Stimulated activated CD4-positive, alpha-beta T cell treated with anti-CD3 and anti-CD28 coated beads, Interleukin-2, amount 100 ng/mL, for 4 hours (primary cell): ENCODE data around the gene PPP3CA.

Source experiments
- DNase-seq: peaks from one replicate; pipeline ENCODE4 v3.0.0-alpha.2; 2020; ENCODE audit warnings: low read depth

PPP3CA gene

DNA sequence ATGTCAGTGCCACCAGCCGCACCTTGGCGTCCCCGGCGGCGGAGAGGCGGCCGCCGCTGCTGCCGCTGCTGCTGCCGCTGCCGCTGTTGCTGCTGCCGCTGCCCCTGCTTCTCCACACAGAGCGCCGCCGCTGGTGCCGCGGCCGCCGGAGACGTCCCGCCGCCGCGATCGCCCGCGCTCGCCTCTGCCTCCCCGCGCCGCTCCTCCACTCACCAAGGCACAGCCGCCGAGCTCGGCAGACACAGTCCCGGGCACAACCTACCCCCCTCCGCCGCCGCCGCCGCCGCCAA lies at the start of gene PPP3CA:
PPP3CA (minus strand) TSS at position 260 of the 290 bp plus-strand sequence.
- DNase-seq: no peak

DNA sequence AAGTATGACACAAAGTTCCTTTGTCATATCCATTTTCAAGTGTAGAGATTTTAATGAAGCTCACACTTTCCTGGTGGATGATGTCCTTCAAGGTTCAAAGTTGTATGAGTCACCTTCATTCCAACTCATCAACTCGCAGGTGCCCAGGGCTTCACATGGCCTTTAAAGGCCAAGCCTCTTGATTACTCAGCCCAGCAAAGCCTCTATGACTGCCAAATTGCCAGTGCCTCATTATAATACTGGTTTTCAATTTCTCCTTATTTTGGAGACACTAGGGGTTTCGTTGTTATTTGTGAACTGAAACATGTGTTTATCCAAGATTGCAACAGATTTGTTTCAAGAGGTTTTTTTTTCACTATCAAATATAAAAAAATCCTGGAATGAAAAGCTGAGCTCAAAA lies 45.9 kb upstream of the PPP3CA start:
- DNase-seq: no peak

DNA sequence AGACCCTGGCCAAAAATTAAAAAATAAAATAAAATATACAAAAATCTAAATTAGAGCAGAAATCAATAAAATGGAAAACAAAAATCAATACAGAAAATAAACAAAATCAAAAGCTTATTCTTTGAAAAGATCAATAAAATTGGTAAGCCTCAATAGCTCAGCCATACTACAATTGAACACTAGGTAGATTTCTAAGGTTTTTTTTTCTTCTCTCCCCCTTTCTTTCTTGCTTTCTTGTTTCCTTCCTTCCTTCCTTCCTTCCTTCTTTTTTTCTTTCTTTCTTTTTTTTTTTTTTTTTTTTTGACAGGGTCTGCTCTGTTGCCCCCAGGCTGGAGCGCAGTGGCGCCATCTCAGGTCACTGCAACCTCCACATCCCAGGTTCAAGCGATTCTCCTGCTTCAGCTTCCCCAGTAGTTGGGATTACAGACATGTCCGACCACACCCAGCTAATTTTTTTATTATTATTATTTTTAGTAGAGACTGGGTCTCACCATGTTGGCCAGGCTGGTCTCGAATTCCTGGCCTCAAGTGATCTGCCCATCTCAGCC lies 23.4 kb upstream of the PPP3CA start:
- DNase-seq: no peak

DNA sequence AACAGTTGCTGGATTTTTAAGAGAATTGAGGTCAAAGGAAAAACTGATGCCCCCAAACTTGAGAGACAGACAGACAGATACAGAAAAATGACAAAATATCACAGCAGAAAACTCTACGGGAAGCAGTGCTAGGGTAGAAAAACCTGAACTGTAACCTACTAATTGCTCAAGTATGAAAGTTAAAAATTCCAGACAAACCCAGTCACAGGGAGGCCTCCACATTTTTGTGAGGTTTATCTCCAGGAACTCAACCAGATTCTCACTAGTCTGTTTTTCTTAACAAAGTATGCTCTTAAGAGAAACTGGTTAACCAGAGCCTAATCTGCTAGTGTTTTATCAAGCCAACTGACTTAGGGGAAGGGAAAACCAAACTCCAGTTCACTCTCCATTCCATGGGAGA lies 19.9 kb upstream of the PPP3CA start:
- no peak for DNase-seq

DNA sequence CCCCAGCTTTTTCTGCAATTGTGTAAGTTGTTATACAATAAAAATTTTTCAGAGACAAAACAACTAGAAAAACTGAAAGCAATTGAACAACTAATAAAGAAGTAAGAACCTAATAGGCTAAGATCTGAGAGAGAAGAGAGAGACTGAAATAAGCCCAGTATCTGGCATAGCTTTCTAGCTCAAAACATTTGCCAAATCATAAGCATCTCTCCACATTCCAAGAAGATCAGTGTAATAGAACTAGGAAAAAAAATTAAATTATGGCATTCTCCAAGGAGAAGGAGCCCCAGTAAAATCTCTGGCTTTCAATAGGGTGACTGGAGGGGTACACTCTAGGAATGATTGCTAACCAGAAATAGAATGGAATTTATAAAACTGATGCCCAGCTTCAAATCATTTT lies 19.0 kb upstream of the PPP3CA start:
- DNase-seq: no peak

DNA sequence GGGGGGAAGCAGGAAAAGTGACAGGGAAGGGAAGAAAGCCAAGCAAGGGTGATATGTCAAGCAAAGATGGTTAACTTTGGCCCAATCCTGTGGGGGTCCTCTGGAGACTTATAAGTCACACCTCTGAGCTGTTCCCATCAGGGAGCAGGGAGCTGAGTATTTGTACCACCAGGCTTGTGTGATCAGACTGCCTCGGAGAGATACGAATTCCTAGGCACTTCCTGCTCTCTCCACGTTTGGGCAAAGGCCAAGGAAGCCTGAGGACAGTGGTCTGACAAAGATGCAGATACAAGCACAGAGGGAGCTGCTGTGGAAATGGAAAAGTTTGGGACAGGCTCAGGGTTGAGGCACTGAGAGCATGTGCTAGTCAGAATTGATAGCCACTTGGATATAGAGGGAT lies 10.4 kb upstream of the PPP3CA start:
- no peak for DNase-seq

DNA sequence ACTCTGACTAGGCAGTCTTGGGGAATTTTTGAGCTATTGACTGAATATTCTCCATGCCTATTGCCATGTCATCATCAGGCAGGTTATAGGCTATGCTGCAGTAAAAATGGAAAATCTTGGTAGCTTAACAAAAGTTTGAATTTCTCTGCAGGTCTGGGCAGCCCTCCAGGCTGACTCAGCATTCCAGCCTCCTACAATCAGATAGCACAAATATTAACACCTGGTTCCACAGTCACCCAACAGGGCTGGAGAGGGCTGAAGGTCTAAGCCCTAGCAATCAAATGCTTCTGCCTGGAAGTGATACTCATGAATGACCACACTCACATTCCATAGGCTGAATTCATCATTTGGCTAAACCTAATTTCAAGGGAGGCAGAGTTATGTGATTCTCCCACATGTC lies 9.6 kb upstream of the PPP3CA start:
- no peak for DNase-seq

DNA sequence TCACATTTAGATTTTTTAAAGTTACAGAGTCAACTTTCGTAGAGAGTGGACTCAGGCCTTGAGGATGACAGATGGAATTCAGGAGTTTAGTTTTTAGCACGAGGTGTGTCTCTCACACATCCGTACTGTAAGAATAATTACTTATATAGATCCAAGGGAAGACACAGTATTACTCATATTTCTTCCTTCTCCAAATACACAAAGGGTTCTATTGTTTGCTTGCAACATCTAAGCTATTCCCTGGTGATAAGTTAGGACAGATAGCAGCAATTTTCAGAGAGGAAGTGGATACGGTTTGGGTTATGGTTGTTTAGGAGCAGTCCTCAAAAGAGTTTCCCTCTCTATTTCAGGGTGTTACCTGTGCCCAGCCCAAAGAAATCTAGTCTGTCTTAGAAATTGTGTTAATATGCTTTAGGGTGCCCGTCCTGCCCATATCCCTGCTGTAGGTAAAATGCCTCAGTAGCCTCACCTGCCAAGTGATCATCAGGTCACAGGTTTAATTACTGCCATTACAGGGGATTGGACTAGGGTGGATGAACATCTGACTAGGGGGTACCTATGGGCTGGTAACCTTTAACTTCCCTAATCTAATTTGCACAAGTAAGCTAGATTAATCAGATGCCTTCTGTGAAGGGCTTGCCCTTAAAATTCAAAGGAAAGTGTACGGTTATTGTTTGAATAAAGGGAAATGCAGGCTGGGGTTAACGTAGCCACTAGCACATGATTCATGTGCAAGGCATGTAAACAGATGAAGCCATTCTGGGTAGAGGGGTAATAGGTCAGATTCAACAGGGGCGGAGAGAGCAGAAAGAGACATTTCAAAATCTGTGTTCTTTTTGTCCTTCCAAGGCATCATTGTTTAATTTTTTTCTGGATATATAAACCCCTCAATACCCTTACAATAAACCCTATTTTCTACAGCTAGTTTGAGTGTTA lies 8.7 kb upstream of the PPP3CA start:
- DNase-seq: no peak

DNA sequence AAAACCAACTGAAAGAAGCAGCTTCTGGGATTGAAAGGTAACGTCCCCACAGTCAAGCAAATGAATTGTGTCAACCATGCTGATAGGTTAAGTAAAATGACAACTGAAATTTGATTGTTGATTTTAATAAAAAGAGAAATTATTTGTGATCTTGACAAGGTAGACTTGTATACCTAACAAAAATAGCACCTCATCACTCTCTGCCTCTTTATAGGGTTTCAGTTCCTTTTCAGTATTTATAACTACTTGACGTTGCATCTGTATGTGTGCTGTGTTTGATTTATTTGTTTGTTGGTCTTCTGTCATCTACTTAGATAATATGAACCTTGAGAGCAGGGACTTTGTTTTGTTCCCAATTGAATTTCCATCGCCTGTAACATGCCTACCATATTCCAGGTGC lies 7.9 kb upstream of the PPP3CA start:
- no peak for DNase-seq

DNA sequence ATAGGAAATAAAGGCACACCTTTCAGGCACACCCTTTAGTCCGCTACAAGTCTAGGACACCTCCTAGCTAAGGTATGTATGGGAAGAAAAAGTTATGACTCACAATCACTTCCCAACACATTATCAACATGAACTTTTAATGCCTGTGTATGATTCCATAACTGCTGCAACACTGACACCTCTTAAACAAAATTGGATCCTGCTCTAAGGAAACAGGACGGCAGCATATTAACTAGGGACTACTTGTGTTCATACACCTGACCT lies 2.4 kb upstream of the PPP3CA start:
- DNase-seq: no peak

DNA sequence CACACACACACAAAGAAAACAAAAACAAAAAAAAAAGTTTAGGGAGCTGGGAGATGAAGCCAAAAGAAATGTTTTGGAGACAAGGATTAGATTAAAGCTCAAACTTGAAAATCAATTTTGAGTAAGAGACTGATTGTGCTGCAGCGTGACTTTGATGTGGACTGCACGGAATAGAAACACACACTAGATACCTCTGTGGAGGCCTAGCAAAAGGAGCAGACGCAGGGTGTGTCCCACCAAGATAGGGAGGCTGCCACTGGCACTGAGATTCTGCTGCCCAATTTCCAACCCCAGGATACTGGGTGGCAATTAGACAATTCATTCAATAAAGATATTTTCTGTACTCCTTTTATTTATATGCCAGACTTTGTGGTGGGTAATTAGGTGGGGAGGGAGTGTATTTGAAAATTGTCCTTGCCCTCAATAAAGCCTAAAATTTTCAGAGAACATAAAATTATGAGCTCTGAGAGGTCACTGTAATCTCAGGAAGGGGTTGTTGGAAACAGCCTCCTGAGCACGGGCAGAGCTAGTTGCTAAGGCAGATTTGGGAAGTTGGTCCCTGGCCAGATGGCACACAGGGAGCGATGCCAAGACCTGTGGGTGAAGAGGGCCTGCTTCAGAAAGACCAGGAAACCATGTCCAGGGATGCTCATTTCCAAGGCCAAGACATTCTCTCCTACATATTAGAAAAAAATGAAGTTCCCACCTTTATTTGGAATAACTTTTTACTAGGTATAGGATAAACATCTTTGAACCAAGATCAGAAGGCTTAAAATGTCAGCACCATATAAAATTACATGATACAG lies 1.9 kb upstream of the PPP3CA start:
- no peak for DNase-seq

DNA sequence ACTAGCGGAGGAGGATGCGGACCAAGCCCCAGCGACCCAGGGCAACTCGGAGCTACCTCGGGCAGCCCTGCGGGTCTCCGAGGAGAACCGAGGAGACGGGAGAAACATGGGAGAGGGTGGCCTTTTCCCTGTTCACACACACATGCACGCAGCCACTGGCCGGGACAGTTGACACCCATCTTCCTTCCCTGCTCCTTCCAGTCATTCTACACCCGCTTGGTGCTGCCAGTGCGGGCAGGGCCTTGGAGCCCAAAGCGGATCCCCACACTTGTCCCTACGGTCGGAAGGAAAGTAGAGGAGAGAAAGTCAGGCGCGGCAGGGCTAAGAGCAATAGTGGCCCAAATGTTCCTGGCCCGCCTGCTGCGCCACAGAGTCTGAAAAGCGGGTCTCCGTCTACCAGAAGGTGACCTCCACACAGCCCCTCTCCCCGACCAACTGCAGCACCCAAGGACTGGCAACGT lies 1.1 kb upstream of the PPP3CA start:
- no peak for DNase-seq

DNA sequence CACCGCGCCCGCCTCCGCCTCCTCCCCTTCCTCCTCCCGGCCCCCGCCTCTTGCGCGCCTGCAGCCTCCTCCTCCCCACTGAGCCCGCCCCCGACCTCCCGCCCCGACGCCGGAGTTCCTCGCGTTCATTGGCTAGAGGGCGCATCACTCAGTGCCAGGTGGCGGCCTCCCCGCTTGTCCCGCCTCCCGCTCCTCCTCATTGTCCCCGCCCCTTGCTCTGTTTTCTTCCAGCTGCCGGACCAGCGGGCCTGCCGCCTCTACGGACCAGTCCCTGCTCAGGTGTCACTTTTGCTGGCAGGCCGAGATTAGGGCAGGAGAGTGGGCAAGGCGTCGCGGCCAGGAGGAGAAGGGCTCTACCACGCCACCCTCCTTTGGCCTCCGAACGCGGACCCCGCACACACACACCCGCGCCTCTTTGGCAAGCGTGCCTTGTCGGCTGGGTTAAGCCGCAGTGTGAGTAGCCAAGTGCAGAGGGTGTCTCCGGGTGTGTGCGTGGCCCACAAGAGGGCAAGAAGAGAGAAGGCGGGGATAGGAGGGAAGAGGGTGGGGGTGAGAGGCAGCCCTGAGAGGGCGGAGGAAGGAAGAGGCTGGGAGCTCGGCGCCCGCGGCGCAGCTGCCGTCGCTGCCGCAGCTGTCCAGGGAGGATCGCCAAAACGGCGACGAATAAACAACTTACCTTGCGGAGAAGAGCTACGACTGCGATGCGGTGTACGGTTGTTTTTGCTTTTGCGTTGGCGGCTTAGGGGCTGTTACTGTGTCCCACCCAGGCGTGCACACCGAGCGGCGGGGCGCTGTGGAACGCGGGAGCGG lies 436 bp upstream of the PPP3CA start:
- peak; percentile 99 for DNase-seq

DNA sequence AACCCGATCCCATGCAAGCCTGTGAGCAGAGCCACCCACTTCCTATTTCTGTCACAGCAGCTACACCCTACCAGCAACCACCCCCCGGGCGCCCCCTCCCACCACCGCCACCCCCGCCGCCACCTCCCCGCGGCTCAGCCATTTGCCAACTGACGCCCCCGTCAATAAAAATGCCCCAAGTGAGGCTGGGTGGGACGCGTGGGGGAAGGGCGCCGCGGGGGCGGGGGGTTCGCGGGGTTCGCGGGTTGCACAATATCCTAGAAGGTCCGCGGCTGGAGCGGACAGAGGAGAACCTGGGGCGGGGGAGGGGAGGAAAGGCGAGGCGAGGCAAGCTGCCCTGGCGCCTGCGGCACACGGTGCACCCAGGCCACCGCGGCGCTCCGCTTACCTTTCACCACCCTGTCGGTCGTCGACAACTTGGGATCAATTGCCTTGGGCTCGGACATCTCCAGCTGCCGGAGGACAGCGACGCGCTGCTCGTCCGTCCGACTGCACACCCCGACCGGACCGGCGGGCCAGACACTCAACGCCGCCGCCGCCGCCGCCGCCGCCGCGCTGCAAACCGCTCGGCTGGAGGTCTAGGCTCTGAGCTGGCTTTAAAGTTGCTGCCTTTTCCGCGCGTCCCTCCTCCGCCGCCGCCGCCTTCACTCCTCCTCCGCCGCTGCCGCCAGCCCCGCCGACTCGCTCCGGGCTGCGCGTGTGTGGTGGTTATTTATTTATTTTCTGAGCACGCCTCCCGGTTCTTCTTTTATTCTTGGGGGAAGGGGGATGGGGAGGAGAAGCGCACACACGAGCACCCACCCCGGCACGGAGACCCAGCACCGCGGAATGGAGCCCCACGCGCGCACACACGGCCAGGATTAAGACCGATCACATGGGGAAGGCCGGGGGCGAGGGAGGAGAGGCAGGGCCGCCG lies 717 bp downstream of the PPP3CA start:
- peak; percentile 49 for DNase-seq

DNA sequence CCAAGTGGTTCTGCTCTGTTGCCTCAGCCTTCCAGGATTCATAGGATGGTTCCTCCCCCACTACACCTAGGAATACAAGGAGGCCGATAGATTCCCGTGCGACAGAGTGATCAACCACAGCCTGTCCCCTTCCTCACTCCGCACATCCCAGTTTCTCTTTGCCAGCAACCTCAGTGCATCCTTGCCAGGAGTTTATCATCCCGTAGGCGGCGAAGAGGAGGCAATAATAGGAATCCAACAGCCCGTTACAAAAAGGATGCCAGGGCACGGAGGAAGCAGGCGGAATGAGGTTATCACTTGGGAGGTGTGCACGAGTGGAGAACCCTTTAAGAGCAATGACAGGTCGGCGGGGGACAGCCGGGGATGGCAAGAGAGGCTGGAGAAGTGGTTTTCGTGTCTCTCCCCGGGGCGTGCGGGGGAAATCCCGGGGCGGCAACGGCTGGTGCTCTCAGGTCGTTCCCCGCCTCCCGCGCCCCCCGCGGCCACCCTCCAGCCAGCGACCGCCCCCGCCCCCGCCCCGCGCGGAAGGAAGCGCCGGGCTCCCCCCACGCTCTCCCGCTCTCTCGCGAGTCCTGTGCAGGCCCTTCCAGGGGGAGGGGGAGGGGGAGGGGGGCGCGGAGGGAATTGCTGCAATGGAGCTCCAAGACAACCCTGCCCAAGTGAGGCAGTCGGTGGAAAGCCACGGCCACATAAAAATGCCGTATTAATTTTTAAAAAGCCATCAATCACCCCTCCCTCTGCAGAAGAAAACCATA lies 1.6 kb downstream of the PPP3CA start:
- peak; percentile 24 for DNase-seq

DNA sequence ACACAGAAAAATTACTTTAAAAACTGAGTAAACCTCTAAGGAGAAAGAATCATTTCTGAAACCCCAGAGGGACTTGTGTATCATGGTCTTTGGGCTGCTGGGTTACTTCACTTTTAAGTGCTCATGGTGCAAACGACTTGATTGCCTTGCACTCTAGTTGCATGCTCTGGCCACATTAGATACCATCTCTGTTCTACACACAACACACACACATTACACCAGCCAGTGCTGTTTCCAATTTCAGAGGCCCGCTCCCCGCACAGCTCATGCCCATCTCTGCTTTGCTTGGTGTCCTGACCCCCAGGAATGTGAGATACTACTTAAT lies 2.1 kb downstream of the PPP3CA start:
- no peak for DNase-seq

DNA sequence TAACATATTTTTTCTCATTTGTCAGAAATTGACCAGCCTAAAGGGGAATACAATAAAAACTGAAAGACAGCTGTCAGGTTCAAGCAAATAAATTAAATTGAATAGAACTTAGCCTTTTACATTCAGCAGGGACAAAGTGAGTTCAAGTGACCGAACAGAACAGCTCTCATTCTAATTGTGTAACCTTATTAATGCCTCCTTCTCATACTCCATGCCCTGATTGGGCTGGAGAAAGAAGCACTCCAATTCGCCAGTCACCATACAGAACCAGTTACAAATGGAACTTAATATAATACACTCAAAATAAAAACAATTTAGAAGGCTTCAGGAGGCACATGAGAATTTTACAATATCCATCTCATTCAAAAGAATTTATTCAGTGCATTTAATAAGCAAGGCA lies 8.0 kb downstream of the PPP3CA start:
- no peak for DNase-seq

DNA sequence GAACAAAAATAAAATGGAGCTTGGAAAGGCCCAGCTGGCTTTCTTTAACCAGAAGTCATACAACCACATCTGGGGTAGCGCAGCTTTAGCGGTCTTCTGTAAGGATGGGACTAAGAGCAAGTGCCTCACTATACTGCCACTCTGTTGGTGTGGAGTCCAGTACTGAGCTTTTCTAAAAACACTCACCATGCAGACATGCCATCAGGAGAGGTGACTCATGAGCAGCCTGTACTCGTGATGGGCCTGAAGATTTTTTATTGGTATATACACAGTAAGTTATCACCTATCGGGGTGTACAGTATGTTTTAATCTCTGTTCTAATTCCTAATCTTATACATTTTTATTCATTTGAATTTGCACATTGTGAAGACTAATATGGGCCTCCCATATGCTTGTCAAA lies 9.6 kb downstream of the PPP3CA start:
- no peak for DNase-seq

DNA sequence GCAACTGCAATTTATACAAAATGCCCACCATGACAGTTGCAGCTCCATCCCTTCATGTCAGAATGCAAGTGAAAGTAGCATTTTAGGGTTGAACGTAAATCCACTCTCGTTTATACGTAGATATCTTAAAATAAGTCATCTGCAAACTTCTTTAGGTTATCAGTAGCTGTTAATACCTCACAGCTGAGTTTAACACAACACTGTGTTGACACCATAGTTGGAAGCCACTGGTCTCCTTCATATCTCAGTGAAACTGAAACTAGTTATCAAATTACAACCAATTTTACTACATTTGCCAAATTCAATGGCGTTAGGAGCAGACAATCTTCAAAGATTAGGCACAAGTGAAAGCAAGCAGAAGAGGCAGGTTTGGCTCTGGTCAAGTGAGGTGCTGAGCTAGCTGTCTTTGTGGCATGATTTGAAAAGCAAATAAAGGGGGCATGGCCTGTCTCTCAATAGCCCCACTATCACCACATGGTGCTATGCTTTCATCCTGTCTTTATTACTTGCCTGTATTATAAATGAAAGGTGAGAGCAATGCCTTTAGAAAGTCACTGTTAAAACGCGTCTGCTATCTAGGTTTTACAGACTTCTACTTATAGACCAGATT lies 12.3 kb downstream of the PPP3CA start:
- no peak for DNase-seq

DNA sequence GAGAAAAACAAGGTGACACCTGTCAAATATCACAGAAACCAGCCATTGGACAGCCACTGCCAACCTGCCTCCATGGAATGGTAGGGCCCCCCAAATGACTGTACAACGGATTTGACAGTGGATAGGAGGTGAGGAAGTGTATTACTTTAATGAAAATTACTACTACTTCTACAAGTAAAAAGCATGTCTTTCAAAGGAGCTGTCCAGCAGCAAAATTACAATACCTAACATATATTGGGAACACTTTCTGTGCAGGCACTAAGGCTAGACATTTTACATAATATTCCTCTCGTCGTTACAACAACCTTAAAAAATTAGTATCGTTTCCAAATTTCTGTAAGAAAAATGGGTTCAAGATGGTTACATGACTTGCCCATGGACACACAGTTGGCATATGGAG lies 14.9 kb downstream of the PPP3CA start:
- no peak for DNase-seq
